ENCODE measurements around the gene NEUROG1.
"Not testable (repeated sequence)": the region's sequence is repeated elsewhere in the genome, so short reads cannot be mapped to it uniquely, and the experiment has no call there.

The NEUROG1 gene

DNA sequence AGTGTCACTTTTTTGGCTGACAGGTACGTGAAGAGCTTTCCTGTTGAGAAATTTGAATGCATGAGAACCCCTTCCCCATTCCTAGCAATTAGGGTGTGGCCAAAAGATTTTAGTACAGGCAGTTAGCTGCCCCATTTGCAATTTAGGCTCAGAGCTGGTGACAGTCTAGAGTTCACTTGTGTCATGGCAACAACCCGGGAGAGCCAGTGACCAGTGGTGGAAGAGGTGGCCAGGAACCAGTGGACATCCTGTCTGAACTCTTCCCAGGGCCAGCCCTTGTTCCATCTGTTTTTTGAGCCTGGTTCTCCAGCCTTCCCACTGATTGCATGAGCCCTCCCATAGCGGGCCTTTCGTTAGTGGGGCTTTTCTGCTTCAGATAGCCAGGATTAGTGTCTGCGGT, 2.5 kb upstream of the NEUROG1 start:
- DNase-seq (ENCODE audit: insufficient read length, low spot score) (no peak), FAIRE-seq (no peak)

DNA sequence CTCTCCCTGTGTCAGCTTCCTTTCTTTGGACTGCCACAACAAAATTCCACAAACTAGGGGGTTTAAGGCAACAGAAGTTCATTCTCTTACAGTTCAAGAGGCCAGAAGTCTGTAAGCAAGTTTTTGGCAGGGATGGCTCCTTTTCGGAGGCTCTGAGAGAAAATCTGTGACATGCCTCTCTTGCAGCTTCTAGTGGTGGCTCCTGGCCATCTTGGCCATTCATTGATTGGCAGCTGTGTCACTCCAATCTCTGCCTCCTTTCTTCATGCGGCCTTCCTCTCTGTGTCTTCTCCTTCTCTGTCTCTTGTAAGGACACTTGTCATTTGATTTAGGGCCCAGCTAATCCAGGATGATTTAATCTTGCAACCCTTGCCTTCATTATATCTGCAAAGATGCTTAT, 2.0 kb upstream of the NEUROG1 start:
- FAIRE-seq: no peak
- no peak for DNase-seq (ENCODE audit: insufficient read length, low spot score)

DNA sequence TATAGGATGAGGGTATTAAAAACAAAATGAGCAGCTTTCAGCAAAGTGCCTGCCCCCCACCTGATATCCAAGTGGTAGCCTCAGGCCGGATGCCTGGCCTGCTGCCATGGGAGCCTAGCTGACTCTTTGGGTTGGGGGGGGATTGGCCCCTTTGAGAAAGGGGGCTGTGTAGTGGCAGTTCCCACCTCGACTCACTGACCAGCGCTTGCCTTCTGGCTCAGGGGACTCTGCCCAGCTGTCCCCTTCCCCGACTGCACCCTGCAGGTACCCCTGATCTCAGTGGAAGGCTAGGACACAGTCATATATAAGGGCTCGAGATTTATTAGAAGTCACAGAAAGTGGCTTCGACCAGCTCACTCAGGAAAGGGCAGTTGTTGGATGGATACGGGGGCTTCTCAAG, 1.5 kb upstream of the NEUROG1 start:
- DNase-seq (ENCODE audit: insufficient read length, low spot score) (no peak), FAIRE-seq (no peak)

DNA sequence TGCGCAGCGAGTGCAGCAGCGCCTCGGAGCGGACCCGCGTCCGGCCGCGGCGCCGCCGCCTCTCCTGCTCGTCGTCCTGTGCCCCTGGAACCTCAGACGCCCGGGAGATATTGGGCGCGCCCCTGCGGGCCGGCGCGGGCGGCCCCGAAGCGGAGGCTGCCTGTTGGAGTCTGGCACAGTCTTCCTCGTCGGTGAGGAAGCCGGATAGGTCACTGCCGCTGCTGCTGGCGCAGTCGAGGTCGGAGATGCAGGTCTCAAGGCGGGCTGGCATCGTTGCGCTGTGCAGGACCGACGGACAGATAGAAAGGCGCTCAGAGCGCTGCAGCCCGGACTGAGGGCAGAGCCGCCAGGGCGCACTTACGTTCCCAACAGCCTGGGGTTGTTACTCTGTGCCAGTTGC, 344 bp downstream of the NEUROG1 start:
- no peak for DNase-seq (ENCODE audit: insufficient read length, low spot score)
- no peak for FAIRE-seq

DNA sequence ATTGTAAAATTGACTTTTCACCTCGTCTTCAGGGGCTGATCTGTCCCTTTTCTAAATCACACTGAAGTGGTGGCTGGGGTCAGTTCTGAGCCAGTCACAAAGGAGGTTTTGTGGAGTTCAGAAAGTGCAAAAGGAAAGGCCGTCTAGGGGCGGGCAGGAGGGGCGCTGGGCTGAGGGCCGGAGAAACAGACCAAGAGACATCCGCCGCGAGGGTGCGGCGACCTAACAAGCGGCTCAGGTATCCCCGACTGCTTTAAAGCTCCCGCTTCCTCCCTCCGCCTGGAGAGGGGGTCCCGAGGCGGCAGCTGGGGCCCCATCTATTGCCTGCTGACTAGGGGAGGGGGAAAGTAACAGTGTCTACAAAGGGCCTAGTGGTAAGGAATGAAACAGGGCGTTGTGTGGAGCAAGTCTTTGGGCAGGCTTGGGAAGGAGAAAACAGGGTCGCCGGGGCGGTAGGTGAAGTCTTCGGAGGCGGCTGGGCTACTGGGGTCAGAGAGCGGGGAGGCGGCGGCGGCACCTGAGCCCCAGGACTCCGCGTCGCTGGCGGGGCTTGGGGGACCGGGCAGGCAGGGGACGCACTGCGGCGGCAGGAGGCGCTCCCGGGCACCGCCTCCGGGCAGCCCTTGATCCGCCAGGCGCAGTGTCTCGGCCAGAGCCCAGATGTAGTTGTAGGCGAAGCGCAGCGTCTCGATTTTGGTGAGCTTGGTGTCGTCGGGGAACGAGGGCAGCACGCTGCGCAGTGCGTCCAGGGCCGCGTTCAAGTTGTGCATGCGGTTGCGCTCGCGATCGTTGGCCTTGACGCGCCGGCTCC, 950 bp downstream of the NEUROG1 start:
- no peak for DNase-seq (ENCODE audit: insufficient read length, low spot score)
- FAIRE-seq: no peak

DNA sequence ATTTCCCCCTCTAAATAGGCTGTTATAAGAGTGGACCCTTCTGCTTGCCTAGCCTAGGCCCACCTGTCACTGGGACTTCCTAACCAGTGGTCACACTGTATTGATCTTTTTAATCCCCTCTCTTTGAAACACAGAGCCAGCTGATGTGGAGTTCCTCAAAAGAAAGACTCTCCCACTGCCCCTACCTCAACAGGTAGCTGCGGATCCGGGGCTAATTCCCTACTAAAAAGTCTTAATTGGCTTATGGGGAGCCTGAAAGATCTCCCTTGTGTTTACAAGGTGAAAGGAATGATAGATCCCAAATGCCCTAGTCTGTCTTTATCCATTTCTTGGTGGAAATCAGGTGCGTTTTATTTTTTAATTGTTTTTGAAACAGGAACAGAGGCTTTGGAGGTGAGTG, 2.0 kb downstream of the NEUROG1 start:
- FAIRE-seq (no peak), DNase-seq (ENCODE audit: insufficient read length, low spot score) (no peak)

DNA sequence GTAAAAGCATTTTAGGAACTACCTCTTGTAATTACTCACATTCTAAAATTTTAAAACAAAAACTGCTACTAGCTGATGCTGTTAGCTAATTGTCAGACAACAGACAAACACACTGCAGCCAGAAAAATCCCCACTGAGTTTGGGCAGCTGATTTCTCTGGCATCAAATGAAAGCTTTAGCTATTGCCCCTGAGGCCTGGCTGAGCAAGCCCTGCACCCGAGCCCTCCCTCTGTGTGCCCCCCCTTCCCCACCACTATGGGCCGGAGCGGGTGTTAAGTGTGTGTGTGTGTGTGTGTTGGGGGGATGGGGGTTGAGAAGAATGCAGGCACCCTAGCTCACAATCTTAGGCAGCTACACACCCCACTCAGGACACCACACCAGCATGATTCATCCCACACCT, 2.4 kb downstream of the NEUROG1 start:
- DNase-seq (ENCODE audit: insufficient read length, low spot score) (no peak), FAIRE-seq (no peak)

DNA sequence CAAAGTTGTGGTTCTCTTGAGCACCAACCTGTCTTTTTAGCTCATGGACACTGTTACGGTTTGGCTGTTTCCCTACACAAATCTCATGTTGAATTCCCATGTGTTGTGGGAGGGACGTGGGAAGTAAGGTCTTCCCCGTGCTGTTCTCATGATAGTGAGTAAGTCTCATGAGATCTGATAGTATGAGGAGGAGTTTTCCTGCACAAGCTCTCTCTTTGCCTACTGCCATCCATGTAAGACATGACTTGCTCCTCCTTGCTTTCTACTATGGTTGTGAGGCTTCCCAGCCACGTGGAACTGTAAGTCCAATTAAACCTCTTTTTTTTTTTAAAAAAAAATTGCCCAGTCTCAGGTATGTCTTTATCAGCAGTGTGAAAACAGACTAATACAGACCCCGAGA, 6.2 kb downstream of the NEUROG1 start:
- FAIRE-seq; DNase-seq (ENCODE audit: insufficient read length, low spot score): not testable (repeated sequence)

DNA sequence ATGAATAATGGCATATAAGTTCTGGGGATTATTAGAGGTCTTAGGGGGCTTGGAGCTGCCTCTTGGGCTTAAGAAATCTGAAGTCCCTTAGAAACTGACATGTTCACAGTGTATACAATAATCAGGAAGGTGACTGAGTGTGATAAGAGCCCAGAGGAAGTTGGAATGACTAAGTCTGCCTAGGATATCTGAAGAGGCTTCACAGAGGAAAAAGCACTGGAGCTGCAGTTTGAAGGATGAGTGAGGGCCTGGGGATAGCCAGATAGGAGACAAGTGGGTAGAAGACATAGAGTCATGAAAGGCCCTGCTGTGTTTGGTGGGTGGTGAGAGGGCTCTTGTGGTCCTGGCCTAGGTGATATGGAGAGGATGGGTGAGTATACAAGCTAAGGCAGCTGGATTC, 8.8 kb downstream of the NEUROG1 start:
- FAIRE-seq (no peak), DNase-seq (ENCODE audit: insufficient read length, low spot score) (no peak)

DNA sequence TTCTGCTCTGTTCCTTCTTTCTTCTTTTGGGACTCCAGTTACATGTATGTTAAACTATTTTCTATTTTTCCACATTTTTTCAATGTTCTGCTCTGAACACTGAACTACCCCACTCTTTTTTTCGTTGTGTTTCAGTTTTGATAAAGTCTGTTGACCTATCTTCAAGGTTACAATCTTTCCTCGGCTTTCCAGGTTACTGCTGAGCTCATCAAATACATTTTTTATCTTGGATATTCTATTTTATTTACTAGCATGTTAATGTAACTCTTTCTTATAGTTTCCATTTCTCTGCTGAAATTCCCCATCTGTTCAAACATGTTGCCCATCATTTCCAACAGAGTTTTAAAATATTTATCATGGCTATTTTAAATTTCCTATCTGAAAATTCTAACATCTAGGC, 13.8 kb downstream of the NEUROG1 start:
- FAIRE-seq (no peak), DNase-seq (ENCODE audit: insufficient read length, low spot score) (no peak)

DNA sequence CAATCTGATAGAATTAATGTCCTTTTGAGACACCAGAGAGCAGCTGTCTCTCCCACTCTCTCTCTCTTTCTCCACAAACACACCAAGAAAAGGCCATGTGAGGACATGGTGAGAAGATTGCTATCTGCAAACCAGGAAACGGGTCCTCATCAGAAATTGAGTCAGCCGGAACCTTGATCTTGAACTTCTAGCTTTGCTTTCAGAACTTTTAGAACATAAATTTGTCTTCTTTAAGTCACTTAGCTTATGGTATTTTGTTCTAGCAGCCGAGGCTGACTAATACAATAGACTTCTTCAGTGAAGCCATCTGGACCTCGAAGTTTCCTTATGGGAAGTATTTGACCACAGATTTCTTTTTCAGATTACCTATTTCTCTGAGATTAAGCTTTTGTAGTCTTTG, 18.1 kb downstream of the NEUROG1 start:
- DNase-seq (ENCODE audit: insufficient read length, low spot score) (no peak), FAIRE-seq (no peak)

DNA sequence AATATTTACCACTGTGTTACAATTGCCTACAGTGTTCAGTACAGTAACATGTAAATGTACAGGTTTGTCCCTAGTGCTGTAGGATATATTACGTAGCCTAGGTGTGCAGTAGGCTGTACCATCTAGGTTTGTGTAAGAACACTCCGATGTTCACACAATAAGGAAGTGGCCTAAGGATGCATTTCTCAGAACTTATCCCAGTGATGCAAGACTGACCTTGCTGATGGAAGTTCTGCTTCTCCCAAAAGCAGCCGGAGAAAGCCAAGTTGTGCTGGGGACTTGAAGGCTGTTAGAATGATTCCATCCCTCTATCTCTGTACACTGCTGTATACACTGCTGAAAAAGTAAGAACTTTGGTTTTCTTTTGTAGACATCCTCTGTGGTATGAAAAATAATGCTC, 21.6 kb downstream of the NEUROG1 start:
- FAIRE-seq (peak; percentile 55), DNase-seq (ENCODE audit: insufficient read length, low spot score) (no peak)

DNA sequence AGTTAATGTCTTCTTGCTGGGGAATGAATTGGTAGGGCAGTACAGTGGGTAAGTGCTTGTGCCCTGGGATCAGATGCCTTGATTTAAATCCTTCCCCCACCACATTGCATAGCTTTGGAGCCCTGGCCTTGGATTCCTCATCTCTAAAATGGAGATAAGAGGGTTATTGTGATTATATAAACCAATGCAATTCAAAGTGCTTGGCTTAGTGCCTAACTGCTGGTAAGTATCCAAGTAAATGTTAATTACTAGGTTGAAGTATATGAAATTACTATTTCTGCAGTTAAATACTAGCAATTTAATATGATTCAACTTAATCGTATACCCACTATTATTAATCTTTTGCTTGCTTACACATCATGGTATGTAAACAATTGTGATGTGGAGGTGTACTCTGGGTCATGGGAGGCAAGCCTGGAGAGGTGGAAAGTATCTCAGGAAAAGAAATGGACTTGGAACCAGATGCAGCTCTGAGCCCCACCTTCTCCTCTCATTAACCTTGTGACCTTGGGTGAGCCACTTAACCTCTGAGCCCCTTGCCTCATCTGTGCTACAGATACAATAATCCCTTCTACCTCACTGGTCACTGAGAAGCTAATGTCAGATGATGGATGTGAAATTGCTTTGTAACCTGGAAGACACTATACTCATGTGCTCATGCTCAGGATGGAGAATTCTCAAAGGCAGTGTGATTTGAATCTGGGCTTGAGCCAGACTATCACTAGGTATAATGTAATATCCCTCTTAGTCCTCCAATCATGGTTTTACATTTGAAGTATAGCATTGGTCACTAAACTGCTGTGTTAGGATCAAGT, 23.8 kb downstream of the NEUROG1 start:
- FAIRE-seq (no peak), DNase-seq (ENCODE audit: insufficient read length, low spot score) (no peak)

DNA sequence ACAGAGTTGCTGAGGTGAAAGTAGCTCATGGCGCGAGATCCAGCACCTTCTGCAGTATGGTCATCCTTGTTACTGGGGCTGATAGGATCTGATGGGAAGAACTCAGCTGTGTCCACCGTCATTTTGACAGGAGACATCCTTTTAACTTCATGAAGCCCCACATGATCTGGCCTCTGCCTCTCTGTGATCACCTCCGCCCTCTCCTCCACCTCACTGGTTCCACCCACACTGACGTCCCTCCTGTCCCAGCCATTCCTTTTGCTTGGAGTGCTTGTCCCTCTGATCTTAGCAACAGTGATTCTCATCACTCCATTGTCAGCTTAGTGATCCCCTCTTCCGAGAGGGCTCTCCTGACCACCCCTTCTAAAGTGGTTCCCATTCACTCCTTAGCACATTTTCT, 25.8 kb downstream of the NEUROG1 start:
- FAIRE-seq (no peak), DNase-seq (ENCODE audit: insufficient read length, low spot score) (no peak)

DNA sequence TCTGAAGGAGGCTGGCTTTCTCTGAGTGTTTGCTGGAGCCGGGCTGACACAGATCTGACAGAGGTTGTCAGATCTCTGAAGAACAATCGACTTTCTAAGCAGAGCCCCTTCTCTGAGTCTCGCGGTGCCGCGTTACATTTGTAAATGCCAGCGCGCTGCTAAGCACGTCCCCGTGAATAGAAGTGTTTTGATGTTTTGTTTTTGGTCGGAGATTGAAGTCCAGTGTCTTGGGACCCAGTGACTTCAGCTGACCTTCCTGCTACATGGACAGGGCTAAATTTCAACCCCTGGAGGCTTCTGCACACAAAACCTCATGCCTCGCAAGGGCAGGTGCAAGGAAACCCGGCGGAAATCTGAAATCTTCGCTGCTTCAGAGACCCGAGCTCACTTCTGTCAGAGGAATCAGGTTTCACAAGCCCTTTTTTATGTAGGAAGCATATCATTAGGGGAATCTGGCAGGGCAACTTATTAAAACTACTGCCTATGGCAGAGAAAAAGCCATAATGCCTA, 27.2 kb downstream of the NEUROG1 start:
- DNase-seq (ENCODE audit: insufficient read length, low spot score): no peak
- FAIRE-seq: no peak

DNA sequence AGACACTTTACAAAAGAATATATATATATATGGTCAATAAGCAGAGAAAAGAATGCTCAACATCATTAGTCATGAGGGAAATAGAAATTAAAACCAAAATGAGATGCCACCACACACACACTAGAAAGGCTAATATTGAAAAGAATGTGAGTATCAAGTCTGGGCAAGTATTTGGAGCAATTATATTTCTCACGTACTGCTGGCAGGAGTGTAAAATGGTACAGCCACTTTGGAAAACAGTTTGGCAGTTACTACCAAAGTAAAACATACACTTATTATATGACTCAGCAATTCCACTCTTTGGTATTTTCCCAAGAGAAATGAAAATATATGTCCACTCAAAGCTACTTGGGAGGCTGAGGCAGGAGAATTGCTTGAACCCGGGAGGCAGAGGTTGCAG, 29.8 kb downstream of the NEUROG1 start:
- no peak for DNase-seq (ENCODE audit: insufficient read length, low spot score)
- no peak for FAIRE-seq

DNA sequence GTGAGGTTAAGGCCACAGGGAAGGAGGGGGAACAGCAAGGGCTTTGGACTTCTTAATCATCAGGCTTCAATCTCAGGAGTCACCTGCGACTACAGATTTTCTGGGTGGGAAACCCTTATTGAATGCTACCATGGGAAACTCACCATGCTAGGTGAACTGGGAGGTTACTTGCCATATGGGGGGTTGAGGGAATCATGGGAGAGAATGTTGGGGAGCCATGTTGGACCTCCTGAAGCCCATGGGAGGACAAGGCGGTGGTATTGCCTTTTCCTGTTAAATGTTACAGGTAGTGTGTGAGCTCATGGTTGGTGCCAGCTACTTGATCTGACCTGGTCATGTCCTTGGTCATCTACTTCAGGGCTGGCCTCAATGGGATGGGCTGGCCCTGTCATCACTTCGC, 31.4 kb downstream of the NEUROG1 start:
- FAIRE-seq: no peak

DNA sequence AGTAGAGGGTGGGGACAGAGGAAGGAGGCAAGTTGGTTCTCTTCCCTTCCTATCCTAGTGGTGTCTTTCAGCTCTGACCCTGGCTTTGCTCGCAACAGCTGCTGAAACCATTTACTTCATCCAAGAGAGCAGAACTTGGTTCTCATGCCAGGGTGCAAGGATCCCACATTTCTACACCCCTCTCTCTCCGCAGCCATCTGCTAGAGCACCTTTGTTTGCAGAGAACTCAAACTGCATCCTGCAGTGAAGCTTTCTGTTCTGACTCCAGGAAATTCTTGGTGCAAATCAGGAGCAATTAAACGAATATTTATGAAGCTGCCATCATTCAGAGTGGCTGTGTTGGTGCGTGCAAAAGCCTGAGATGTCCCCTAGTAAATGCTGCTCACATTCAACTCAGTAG, 31.9 kb downstream of the NEUROG1 start:
- DNase-seq (ENCODE audit: insufficient read length, low spot score): no peak
- no peak for FAIRE-seq

More for the DNA sequence above, 31.4 kb downstream of the NEUROG1 start:
- no peak for DNase-seq (ENCODE audit: insufficient read length, low spot score)

DNA sequence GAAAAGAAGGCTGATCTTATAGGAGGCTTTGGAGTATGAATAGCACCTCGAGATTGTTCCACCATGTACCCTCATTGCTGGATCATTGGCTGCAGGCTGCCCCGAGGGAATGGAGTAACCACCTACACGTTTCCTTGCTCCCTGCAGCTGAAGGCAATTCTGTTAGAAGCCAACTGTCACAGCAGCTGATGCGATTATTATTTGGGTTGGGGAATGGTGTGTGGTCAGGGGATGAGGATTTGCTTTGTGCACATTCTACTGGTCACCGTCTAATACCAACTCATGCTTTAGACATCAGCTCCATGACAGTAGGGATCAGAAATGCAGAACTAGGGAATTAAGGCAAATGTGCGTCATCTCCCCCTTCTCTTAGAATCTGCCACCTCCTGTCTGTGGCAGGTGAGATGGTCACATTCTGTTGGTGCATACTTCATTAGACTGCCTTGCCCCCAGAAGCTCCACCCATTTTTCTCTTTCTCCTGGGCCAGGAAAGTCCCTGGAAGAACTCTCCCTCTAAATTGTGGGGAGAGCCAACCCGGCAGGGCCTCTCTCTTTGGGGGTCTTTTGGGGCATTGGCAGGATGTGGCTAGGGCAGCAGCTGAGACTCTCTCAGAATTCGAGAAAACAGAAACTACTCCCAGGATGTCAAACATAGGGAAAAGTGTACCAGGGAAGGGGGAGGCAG, 32.8 kb downstream of the NEUROG1 start:
- FAIRE-seq (no peak), DNase-seq (ENCODE audit: insufficient read length, low spot score) (no peak)

DNA sequence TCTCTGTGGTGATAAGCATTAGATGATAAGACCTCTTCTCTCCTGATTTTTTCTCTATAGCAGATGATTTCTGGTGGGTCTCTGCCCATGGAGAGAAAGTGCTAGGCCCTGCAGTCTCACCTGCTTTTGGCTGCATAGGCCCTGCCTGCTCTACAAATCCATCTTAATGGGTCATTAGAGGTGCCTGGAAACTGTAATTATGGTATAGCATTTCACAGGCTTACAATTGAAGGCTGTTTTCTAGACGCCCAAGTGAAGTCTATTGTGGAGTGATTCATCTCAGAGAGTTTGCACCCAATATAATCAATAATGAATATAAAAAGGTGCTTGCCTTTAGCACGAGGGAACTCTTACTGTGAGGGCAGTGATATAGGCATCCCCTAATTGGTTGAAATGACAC, 33.8 kb downstream of the NEUROG1 start:
- DNase-seq (ENCODE audit: insufficient read length, low spot score): no peak
- FAIRE-seq: no peak

DNA sequence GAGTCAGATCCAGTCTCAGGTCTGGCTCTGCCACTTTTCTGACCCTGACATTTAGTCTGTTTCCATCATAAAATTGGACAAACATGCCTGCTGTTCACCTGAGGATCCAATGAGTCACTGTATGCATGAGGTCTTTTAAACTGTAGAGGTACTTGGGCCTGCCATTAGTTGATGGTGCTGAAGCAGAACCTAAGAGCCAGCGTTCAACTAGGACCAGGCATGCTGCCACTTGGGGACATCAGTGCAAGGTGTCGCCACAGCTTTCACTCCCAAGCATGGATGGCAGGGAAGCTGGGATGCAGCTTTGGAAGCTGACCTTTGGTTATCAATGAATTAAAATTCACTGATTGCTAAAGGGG, 37.1 kb downstream of the NEUROG1 start:
- DNase-seq (ENCODE audit: insufficient read length, low spot score) (no peak), FAIRE-seq (no peak)

Data from HTR-8/SVneo (cell line).